HepG2 (cell line): Measurements from ENCODE around the gene CREM. TPM values are rescaled to one million over a fixed set of nuclear protein-coding genes. Genes with fewer than 3 reads are reported as not detected.

Experiments
- FOXP1 ChIP-seq, 2 experiments: fragments of 450-650 bp in 1 of 2; IDR thresholded peaks; 2 replicates each; pipeline ENCODE4 v1.6.1; 2017 to 2018; ENCODE audit warnings: antibody characterized with exemption in 1 of 2
- HOXA5 ChIP-seq: sonication (generic); formaldehyde crosslinking; IDR thresholded peaks from 2 replicates; pipeline ENCODE4 v1.4.0; 2020; ENCODE audit warnings: missing genetic modification reagents
- ISX ChIP-seq: sonication (generic); formaldehyde crosslinking; conservative IDR thresholded peaks from 2 replicates; pipeline ENCODE4 v1.5.0; 2020; ENCODE audit warnings: missing genetic modification reagents
- NCOA5 ChIP-seq: sonication (generic); formaldehyde crosslinking; IDR thresholded peaks from 2 replicates; pipeline ENCODE4 v1.4.0; 2020; ENCODE audit warnings: missing genetic modification reagents
- POLR2AphosphoS5 ChIP-seq: IDR thresholded peaks from 2 replicates; pipeline ENCODE4 v1.6.1; 2012; ENCODE audit warnings: low read depth, low read length
- SOX6 ChIP-seq, 2 experiments: fragments of 450-650 bp in 1 of 2; sonication (generic) in 1 of 2; formaldehyde crosslinking in 1 of 2; IDR thresholded peaks; 2 replicates each; pipeline versions ENCODE4 v1.4.0 to v1.6.1; 2017 to 2020; ENCODE audit warnings: antibody characterized with exemption in 1 of 2, mild to moderate bottlenecking in 1 of 2, missing genetic modification reagents in 1 of 2
- ZBTB3 ChIP-seq: sonication (generic); formaldehyde crosslinking; IDR thresholded peaks from 2 replicates; pipeline ENCODE4 v1.4.0; 2020; ENCODE audit warnings: low read depth, mild to moderate bottlenecking, moderate library complexity, missing genetic modification reagents, borderline replicate concordance
- ZFX ChIP-seq: sonication (generic); formaldehyde crosslinking; IDR thresholded peaks from 2 replicates; pipeline ENCODE4 v1.4.0; 2020; ENCODE audit warnings: mild to moderate bottlenecking, low read depth, missing genetic modification reagents, moderate library complexity
- ZNF124 ChIP-seq: sonication (generic); formaldehyde crosslinking; IDR thresholded peaks from 2 replicates; pipeline ENCODE4 v1.4.0; 2020; ENCODE audit warnings: missing genetic modification reagents
- ZNF607 ChIP-seq: sonication (generic); formaldehyde crosslinking; IDR thresholded peaks from 2 replicates; pipeline ENCODE4 v1.5.1; 2020; ENCODE audit warnings: missing genetic modification reagents, mild to moderate bottlenecking, borderline replicate concordance
- ZNF790 ChIP-seq: sonication (generic); formaldehyde crosslinking; IDR thresholded peaks from 2 replicates; pipeline ENCODE4 v1.8.0; 2022; ENCODE audit warnings: missing genetic modification reagents, mild to moderate bottlenecking, borderline replicate concordance
- ZNF883 ChIP-seq: sonication (generic); formaldehyde crosslinking; IDR thresholded peaks from 2 replicates; pipeline ENCODE4 v1.5.1; 2020; ENCODE audit warnings: mild to moderate bottlenecking, missing genetic modification reagents; ENCODE audit errors: not compliant biosample characterization
- ZSCAN29 ChIP-seq: sonication (generic); formaldehyde crosslinking; conservative IDR thresholded peaks from 2 replicates; pipeline ENCODE4 v1.4.0; 2020; ENCODE audit warnings: mild to moderate bottlenecking, missing genetic modification reagents
- polyA plus RNA-seq, 8 experiments: library from polyadenylated mRNA; depleted of rRNA in 3 of 8; stranded (reverse) in 7 of 8; unstranded in 1 of 8; fragments of >200 nt; fragmentation: Illumina TruSeq in 4 of 8; extraction: Trizol in 4 of 8; gene quantifications; 2 replicates each; pipeline versions ENCODE4 v1.2.1 to v1.2.3, GENCODE V29; 2011 to 2016; ENCODE audit warnings: low read depth in 4 of 8, missing spikeins in 1 of 8, mixed read lengths in 1 of 8; ENCODE audit not compliant: insufficient read depth in 1 of 8
- total RNA-seq, 5 experiments: library from RNA; depleted of rRNA; stranded (reverse); fragments of >200 nt; fragmentation: Illumina TruSeq; extraction: Trizol; gene quantifications; 2 replicates each; pipeline ENCODE4 v1.2.3, GENCODE V29; 2016; ENCODE audit warnings: low read depth in 1 of 5
- TF ChIP-seq, protein P1 (sequence below): sonication (generic); formaldehyde crosslinking; IDR thresholded peaks from one replicate; pipeline ENCODE4 v1.5.1; 2020; ENCODE audit warnings: mild to moderate bottlenecking, missing genetic modification reagents; ENCODE audit errors: not compliant biosample characterization
- TF ChIP-seq, protein P2 (sequence below): sonication (generic); formaldehyde crosslinking; IDR thresholded peaks from 2 replicates; pipeline ENCODE4 v1.4.0; 2020; ENCODE audit warnings: missing genetic modification reagents
- TF ChIP-seq, protein P3 (sequence below): IDR thresholded peaks from 2 replicates; pipeline ENCODE4 v1.6.1; 2016; ENCODE audit warnings: control low read depth

The CREM gene
- total and polyA plus RNA-seq, 2 of the 13 experiments (the other 11 are each of a cell fraction or from before 2014, with no cell fraction given): 21.3 to 25.4 TPM

DNA sequence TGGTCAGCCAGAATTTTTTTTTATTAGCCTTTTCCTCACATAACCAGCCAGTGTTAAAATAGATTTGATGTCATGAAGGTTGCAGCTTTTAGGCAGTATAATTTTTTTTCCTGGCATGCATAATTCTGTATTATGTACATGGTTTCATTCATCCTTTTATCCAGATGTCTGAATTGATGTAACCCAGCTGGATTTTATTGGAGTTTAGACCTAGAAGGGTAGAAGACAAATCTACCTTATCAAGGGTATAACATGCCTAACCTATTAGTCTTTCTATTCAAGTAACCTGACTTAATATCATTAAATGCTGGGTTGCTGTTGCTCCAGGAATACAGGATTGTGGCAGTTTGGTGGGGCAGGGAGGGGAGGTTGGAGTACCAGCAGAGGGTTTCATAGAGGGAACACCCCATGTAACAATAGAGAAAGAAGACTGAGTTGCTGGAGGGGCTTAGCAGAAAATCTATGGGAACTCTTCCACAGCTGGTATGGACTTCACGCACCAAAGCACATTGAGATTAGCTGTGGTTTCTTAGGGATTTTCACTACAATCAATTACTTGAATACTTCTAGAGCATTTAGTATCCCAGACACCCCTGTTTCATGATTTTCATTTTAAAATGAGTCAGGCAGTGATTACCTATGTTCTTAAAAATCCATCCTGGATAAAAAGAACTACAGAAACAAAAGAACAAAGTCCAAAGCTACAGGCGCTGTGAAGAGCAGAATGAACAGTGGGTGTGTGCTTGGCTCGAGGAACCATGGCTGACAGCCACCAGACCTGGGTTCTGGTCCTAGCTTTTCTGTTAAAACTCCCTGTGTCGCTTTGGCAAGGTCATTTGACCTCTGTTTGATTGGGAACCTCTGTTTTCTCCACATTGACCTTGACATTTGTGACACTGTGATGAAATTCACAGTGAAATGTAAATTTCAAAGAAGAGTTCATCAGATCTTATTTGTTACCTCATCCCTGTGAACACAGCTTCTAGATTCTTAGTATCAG lies 93.5 kb downstream of the CREM start (continued):
- no peak for TF ChIP-seq NCOA5
- no peak for TF ChIP-seq ZNF883 (CRISPR knock-in tag)
- TF ChIP-seq ISX (CRISPR knock-in tag): no peak
- TF ChIP-seq SOX6 (IDR thresholded peaks at IDR 0.05): no peak
- TF ChIP-seq SOX6 (CRISPR knock-in tag; IDR thresholded peaks at IDR 0.05): peak; percentile 54; the same call in 1 of the 2 replicates
- TF ChIP-seq ZBTB3 (CRISPR knock-in tag): no peak
- no peak for TF ChIP-seq FOXP1 (IDR thresholded peaks at IDR 0.05)
- TF ChIP-seq FOXP1 (CRISPR knock-in tag; IDR thresholded peaks at IDR 0.05): 0 out of 2 replicates have a peak, but pooled peaks have one; percentile 13
- TF ChIP-seq HOXA5 (CRISPR knock-in tag): no peak
- TF ChIP-seq ZNF607 (CRISPR knock-in tag): no peak
- no peak for TF ChIP-seq ZNF124 (CRISPR knock-in tag)
- no peak for TF ChIP-seq ZFX (CRISPR knock-in tag)
- no peak for TF ChIP-seq ZSCAN29
- TF ChIP-seq, protein P1, sequence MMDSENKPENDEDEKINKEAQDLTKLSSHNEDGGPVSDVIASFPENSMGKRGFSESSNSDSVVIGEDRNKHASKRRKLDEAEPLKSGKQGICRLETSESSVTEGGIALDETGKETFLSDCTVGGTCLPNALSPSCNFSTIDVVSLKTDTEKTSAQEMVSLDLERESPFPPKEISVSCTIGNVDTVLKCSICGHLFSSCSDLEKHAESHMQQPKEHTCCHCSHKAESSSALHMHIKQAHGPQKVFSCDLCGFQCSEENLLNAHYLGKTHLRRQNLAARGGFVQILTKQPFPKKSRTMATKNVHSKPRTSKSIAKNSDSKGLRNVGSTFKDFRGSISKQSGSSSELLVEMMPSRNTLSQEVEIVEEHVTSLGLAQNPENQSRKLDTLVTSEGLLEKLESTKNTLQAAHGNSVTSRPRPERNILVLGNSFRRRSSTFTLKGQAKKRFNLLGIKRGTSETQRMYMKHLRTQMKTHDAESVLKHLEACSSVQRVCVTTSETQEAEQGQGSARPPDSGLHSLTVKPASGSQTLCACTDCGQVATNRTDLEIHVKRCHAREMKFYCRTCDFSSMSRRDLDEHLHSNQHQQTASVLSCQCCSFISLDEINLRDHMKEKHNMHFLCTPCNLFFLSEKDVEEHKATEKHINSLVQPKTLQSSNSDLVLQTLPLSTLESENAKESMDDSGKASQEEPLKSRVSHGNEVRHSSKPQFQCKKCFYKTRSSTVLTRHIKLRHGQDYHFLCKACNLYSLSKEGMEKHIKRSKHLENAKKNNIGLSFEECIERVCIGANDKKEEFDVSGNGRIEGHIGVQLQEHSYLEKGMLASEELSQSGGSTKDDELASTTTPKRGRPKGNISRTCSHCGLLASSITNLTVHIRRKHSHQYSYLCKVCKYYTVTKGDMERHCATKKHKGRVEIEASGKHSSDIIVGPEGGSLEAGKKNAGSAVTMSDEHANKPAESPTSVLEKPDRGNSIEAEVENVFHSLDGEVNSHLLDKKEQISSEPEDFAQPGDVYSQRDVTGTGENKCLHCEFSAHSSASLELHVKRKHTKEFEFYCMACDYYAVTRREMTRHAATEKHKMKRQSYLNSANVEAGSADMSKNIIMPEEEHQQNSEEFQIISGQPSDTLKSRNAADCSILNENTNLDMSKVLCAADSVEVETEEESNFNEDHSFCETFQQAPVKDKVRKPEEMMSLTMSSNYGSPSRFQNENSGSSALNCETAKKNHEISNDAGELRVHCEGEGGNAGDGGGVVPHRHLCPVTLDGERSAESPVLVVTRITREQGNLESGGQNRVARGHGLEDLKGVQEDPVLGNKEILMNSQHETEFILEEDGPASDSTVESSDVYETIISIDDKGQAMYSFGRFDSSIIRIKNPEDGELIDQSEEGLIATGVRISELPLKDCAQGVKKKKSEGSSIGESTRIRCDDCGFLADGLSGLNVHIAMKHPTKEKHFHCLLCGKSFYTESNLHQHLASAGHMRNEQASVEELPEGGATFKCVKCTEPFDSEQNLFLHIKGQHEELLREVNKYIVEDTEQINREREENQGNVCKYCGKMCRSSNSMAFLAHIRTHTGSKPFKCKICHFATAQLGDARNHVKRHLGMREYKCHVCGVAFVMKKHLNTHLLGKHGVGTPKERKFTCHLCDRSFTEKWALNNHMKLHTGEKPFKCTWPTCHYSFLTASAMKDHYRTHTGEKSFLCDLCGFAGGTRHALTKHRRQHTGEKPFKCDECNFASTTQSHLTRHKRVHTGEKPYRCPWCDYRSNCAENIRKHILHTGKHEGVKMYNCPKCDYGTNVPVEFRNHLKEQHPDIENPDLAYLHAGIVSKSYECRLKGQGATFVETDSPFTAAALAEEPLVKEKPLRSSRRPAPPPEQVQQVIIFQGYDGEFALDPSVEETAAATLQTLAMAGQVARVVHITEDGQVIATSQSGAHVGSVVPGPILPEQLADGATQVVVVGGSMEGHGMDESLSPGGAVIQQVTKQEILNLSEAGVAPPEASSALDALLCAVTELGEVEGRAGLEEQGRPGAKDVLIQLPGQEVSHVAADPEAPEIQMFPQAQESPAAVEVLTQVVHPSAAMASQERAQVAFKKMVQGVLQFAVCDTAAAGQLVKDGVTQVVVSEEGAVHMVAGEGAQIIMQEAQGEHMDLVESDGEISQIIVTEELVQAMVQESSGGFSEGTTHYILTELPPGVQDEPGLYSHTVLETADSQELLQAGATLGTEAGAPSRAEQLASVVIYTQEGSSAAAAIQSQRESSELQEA (CRISPR knock-in tag): no peak
- TF ChIP-seq, protein P2, sequence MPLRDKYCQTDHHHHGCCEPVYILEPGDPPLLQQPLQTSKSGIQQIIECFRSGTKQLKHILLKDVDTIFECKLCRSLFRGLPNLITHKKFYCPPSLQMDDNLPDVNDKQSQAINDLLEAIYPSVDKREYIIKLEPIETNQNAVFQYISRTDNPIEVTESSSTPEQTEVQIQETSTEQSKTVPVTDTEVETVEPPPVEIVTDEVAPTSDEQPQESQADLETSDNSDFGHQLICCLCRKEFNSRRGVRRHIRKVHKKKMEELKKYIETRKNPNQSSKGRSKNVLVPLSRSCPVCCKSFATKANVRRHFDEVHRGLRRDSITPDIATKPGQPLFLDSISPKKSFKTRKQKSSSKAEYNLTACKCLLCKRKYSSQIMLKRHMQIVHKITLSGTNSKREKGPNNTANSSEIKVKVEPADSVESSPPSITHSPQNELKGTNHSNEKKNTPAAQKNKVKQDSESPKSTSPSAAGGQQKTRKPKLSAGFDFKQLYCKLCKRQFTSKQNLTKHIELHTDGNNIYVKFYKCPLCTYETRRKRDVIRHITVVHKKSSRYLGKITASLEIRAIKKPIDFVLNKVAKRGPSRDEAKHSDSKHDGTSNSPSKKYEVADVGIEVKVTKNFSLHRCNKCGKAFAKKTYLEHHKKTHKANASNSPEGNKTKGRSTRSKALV (CRISPR knock-in tag): no peak
- no peak for TF ChIP-seq POLR2AphosphoS5
- no peak for TF ChIP-seq ZNF790 (CRISPR knock-in tag)
- TF ChIP-seq, protein P3, sequence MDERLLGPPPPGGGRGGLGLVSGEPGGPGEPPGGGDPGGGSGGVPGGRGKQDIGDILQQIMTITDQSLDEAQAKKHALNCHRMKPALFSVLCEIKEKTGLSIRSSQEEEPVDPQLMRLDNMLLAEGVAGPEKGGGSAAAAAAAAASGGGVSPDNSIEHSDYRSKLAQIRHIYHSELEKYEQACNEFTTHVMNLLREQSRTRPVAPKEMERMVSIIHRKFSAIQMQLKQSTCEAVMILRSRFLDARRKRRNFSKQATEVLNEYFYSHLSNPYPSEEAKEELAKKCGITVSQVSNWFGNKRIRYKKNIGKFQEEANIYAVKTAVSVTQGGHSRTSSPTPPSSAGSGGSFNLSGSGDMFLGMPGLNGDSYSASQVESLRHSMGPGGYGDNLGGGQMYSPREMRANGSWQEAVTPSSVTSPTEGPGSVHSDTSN (CRISPR knock-in tag): no peak
